Anterior cingulate cortex (tissue), 58 donors: ENCODE results near the gene DBH.

Experiments
- DNase-seq, 58 donors: peaks; one replicate each; lab custom pipeline; 2025; lab: John Stamatoyannopoulos, UW

Gene DBH

DNA sequence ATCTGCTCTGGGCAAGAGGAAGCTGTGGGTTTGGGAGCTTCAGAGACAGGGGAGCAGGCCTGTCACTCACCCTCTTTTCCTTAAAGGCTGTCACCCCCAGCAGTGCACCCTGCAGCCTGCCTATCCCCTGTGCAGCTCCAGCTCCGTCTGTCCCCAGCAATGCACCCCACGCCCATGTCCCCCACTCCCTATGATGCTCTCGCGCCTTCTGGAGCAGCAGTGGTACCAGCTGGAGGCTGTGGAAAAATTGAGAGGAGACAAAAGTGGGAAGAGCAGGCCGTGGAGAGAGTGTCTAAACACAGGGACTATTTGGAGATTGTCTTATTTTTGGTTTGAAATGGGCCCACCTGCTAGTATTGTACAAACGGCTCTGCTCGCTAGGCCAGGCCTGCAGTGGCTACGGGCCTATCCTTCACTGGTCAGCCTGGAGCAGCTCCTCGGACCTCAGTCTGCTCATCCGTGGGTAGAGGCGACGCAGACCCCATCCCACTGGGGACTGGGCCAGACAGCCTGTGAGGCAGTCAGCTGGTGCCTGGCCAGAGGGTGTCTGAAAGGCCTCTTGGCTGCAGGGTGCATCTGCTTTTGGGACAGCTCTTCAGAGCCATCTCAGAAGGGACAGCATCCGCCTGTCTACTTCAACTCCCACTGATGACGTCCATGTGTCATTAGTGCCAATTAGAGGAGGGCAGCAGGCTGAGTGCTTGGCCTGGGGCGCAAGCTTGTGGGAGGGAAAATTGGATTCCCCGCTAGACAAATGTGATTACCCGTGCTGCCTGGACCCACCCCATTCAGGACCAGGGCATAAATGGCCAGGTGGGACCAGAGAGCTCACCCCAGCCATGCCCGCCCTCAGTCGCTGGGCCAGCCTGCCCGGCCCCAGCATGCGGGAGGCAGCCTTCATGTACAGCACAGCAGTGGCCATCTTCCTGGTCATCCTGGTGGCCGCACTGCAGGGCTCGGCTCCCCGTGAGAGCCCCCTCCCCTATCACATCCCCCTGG is at the start of gene DBH:
DBH (plus strand) TSS at position 831 of the 999 bp plus-strand sequence; CDS start at position 840, 9 bp downstream.
- DNase-seq, result peak in 14 of 58 donors; percentile 13 to 49 (median 26)

DNA sequence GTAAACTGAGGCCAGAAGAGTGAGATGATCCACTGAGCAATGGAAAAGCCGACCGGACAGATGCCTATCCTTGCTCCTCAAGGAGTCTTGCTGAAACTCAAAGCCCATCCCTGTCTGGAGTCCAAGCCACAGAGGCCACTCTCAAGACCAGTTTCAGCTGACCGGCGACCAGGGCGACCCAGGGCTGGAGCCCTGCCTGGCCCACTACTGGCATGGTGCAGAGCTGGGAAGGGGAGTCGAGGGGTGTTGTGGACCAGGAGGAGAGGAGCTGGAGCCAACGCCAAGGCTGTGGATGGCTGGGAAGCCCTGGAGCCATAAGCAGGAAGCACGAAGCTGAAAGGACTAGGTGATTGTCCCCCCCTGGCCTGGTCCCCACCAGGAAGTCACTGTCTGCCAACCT is 49.1 kb upstream of the DBH start:
- DNase-seq, result no peak

DNA sequence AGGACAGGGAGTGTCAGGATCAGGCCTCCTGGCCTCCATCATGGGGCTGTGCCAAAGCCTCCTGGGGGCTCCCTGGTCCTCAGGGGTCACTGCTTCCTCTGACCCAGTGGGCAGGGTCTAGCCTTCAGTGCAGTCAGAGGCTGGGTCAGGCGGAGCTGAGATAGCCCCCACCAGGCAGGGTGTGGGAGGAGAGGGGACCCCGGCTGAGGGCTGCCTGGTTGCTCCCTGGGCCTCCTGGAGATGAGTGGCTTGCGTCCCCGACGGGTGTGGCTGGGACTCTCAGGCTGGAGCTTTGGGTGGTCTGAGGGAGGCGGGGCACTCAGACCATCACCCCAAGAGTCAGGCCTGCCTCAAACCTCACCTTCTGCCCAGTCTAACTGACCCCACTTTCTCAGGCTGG is 48.7 kb upstream of the DBH start:
- no peak for DNase-seq

DNA sequence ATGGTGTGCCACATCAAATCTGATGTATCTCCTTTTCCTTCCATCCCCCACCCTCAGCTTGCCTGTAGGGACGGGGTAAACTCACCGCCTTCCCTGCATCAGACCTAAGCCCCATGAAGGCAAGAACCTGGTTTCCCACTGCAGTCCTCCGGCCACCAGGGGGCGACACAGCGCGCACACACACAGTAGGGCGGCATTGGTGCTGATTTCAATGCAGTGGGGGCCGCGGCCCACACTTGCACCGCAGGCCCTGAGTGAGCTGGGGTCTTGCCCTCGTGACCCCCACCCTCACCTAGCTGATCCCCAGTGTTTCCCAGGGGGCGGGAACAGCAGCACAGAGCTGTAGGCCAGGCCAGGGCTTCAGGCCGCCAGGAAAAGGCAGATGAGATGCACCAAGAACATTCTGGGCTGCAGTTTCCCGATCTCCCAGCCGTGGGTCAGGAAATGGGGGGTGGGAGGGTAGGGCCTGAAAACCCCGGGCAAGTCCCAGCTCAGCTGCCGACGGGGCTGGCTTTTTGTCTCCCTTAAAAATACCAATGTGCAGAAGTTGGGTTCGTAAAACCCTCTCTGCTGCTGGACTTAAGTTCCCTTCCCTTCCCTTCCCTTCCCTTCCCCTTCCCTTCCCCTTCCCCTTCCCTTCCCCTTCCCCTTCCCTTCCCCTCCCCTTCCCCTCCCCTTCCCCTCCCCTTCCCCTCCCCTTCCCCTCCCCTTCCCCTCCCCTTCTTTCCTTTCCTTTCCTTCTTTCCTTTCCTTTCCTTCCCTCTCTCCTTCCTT is 46.5 kb upstream of the DBH start:
- no peak for DNase-seq

DNA sequence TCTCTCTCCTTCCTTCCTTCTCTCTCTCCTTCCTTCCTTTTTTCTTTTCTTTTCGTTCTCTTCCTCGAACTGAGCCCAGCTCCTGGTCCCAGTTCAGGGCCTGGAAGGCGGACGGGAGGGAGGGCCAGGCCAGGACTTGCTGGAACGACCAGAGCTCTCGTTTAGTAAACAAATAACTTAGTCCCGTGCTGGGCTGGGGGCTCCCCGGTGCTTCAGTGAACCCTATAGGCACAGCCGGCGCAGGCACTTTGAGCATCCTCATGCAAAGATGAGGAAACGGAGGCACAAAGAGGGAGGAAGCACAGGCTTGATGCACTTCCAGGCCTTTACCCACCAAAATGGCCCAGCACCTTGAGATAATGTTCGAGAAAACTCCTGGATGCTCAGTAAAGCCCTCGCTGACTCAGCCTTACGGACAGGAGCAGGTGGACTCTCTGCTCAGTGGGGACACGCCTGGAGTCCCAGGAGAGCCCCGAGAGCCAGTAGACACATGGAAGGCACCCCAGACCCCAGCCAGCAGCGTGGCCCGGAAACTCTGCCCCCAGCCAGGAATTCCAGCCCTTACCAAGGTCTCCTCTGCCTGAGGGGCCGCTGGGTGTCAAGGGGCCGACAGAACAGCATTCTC is 45.8 kb upstream of the DBH start:
- no peak for DNase-seq

DNA sequence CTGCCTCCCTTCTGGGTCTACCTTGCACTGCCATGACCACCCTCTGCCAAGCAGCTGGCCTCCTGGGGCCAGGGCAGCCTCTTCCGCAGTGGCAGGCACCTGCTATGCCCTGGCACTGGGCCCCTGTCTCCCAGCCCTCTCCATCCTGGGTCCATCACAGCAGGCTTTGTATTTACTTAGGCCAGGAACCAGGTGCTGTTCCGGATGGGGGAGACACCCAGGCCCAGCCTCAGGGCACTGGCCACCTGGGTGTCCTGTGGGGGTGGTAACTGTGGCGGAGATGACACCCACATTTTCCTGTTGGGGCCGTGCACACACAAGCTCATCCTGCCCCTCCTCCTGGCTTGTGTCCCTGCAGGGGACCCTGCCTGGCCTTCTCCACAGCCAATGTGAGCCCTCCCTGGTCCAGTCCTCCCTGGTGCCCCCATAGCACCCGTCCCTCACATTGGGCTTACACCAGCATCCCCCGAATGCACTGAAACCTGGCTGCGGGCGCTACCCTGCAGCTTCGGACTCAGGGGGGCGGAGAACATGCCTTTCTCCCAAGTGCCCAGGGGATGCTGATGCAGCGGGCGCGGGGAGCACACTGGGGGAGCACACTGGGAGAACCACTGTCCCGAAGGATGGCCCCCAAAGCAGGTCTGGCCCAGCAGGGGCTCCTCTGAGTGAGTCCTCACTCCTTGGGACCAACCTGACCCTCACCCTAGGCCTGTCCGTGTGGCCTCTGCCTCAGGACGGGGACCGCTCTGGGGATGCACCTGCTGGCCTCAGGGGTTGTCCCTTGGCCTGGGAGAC is 44.9 kb upstream of the DBH start:
- no peak for DNase-seq

DNA sequence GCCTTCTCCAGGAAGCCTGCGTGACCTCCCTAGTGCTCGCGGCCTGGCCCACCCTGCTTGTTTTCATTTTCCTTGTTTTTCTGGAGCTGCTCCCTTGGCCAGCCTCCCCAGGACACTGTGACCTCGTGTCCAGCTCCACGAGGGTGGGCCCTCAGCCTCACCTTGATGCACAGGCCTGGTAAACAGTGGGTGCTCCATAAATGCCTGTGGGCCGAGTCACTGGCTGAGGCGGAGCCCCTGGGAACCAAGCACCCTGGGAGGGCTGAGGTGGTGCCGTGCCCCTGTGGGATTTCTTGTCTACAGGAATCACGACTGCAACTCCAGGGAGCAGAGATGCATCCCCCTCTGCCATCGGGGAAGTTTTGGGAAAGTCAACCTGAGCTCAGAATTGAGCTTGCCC is 44.2 kb upstream of the DBH start:
- DNase-seq, result no peak

DNA sequence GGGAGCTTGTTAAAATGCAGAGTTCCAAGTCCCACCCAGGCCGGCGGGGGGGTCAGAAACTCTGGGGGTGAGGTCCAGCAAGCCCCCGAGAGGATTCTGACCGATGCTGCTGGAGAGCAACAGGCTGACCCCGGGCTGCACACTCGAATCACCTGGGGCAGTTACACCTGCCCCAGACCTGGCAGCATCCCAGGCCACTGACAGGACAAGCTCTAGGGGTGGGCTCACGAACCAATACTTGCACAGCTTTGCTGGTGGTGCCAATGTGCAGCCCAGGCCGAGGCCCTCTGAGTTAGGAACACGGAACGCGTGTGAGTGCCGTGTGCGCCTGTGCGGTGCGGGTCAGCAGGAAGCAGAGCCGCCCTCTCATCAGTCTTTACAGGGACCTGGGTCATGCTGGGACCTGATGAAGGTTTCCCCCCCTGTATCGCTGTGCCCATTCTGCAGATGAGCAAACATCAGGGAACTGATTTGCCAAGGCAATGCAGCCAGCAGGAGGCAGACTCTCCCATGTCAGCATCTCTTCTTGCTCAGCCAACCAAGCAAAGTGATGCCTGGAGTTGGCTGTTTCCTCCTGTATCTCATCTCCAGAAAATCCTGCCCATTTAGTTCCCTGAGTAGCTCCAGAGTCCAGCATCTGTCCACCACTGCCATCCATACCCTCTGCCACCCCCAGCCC is 43.3 kb upstream of the DBH start:
- DNase-seq, result no peak

DNA sequence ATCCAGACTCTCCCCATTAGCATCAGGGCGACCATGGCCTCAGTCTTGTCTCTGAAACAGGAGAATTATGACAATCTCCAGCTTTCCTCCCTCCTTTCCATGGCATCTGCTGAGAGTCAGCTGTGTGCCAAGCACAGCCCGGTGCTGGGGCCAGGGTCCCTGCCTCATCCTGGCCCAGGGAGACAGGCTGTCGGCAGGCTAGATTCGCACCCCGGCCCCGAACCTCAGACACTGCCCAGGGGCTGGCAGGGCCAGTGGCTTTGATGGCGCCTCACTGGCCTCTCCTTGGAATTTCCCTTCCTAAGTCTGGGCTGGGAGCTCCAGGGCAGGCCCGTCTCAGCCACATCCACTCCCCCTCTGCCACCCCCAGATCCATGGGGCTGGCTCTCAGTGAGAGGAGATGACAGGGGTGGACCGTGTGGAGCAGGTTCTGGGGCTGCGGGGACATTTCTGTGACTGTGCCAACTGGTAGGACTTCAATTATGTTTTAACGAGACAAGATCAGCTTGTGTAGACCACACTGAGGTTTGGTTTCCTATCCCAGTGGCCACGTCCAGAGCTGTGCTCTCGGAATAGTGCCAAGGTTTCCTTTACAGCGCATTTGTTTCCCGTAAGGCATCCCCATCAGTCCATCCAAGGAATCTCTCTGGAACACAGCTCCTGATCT is 42.4 kb upstream of the DBH start:
- DNase-seq, result no peak

DNA sequence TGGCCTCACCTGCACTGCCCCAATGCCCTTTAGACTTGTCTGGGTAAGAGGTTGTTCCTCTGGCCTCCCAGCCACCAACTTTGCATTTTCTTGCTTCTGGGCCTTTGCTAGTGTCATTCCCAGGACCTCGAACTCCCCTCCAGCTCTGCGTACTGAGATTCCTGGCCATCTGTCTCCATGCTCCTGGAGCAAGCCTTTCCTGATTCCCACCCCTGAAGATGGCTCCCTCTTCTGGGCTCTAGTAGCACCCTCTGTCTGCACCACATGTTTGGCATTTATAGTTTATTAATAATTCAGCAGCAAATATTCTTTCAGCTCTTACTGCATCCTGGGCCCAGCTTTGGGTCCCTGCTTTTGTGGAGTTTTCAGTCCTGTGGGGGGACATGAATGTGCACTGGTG is 41.9 kb upstream of the DBH start:
- DNase-seq, result no peak

DNA sequence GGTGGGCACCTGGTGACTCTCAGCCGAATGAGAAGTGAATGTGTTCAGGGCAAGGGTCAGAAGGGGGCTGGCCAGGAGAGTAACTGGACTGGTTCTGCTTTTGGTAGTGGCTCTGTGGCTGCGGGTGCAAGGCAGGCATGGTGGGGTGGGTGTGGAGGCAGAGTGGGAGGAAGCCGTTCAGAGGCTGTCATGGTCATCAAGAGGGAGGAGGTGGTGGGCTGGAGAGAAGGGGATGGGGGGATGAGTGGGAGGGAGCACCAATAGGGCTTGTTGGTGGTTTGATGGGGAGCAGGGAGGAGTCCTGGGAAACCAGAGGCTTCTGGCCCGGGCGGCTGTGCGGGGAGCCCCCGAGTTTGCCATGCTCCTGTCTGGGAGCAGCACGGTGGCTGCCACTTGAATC is 40.3 kb upstream of the DBH start:
- no peak for DNase-seq

DNA sequence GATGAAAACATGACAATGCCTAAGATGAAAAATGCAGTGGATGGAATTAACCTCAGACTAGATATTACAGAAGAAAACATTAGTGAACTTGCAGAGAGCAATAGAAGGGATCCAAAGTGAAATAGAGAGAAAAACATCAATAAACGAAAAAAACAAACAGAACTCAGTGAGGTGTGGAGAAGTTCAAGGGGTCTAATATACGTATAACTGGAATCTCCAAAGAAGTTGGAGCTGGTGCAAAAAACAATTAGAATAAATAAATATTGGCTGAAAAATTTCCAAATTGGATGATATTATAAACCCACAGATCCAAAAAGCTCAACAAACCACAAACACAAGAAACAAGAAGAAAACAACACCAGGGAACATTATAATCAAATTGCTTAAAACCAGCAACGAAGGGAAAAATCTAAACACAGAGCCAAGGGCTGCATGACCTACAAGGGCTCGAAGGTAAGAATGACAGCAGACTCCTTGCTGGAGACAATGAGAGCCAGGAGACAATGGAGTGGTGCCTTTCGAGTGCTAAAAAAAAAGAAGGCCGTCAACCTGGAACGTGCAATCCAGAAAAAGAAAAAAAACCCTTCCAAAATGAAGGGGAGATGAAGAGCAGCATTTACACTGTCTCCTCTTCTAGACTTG is 38.7 kb upstream of the DBH start:
- no peak for DNase-seq

DNA sequence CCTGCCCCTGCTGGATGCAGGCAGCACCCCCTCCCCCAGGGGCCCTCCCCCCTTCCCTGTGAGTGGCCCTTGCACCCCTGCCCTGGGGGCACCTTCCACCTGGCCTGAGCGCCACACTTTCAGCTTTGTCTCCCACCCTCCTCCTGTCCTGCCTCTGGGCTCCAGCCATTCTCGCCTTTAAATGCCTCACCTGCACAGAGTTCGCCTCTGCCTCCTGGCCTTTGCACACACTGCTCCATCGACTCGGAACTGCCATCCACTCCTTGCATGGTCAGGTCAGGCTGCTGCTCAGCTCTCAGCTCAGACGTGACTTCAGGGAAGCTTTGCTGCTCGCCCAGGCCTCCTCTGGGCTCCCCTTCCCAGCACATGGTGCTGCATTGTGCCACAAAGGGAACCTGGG is 37.2 kb upstream of the DBH start:
- DNase-seq, result no peak

DNA sequence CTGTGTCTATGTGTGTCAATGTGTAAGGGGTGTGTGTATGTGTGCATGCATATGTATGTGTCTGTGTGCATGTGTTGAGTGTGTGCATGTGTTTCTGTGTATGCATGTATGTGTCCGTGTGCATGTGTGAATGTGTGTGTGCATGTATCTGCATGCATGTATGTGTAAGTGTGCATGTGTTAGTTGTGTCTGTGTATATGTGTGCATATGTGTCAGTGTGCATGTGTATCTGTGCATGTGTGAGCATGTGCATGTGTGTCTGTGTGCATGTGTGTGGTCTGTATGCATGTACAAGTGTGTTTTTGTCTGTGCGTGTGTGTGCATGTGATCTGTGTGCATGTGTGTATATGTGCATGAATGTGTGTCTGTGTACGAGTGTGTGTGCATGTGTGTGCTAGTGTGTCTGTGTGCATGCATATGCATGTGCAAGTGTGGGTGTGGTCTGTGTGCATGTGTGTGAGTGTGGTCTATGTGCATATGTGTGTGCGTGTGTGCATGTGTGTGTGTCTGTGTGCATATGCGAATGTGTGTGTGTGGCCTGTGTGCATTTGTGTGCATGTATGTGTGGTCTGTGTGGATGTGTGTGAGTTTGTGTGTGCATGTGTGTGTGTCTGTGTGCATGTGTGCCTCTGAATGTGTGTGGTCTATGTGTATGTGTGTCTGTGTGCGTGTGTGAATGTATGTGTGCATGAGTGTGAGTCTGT is 36.5 kb upstream of the DBH start:
- DNase-seq, result no peak

DNA sequence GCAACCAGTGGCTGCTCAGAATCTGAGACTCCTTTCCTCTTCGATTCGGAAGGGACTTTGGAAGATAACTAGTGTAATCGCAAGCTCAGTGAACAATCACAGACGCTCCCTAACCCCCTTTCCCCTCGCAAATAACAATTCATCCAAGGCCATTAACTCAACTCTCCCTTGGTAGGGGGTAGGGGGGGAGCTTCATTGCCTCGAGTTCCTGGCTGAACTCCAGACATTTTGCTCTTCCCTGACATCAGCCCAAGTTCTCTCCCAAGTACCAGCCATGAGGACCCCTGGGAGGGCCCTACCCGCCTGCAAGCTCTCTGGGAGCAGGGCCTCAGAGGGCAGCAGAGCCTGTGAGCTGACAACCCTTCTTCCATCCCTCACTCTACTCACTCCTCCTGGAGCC is 35.4 kb upstream of the DBH start:
- no peak for DNase-seq

DNA sequence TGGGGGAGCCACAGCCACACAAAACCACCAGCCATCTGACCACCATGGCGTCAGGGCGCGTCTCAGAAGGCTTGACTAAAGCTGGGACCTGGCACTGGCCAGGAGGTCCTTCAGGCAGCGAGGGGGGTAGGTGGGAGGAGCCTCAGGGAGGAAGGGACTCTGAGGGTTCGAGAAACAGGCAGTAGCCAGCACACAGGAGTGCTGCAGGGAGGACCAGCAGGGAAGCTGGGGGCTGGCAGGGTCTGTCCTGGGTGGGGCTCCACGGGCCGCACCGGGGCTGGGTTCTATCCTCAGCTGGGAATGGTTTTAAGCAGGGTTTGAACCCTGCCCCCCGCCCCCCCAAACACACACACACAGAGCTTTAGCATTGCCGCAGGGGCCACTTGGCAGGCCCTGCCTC is 34.4 kb upstream of the DBH start:
- DNase-seq, result no peak

DNA sequence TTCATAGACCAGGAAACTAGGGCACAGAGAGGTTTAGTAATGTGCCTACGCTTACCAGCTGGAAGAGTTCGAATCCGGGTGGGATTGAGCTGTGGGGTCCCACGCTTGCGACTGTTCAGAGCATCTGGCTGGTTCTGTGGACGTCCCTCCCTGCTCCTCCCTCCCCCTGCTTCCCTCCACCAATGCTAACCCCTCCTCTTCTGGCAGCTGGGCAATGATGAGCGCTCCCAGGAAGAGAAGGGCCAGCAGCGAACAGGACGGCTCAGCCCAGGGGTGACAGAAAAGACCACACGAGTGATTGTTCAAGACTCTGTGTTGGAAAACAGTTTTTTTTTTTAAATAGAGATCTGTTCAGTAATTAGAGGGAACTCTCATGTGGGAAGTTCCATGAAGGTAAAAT is 33.9 kb upstream of the DBH start:
- no peak for DNase-seq
